ENCODE results near the gene MIR17HG.

- TF ChIP-seq, protein P1, sequence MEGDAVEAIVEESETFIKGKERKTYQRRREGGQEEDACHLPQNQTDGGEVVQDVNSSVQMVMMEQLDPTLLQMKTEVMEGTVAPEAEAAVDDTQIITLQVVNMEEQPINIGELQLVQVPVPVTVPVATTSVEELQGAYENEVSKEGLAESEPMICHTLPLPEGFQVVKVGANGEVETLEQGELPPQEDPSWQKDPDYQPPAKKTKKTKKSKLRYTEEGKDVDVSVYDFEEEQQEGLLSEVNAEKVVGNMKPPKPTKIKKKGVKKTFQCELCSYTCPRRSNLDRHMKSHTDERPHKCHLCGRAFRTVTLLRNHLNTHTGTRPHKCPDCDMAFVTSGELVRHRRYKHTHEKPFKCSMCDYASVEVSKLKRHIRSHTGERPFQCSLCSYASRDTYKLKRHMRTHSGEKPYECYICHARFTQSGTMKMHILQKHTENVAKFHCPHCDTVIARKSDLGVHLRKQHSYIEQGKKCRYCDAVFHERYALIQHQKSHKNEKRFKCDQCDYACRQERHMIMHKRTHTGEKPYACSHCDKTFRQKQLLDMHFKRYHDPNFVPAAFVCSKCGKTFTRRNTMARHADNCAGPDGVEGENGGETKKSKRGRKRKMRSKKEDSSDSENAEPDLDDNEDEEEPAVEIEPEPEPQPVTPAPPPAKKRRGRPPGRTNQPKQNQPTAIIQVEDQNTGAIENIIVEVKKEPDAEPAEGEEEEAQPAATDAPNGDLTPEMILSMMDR (conservative IDR thresholded peaks at IDR 0.05; ENCODE audit: low read depth, low read length) = no peak
- TF ChIP-seq EZH2 (IDR thresholded peaks at IDR 0.05; ENCODE audit: low read length, unreplicated experiment) = no peak
These were observed 21.4 kb downstream of the MIR17HG start for GRCh38 chr13:91368676-91369440.
